Mucosa of rectum (tissue), 2 donors: ENCODE measurements around the gene ANAPC4.

Experiments
- H3K27ac ChIP-seq, 2 donors: one replicate each; pipeline ENCODE4 v1.7.0; 2013; ENCODE audit warnings: inconsistent platforms in 2 of 2, low read depth in 2 of 2, low read length in 2 of 2
- H3K27me3 ChIP-seq, 2 donors: one replicate each; pipeline ENCODE4 v1.7.0; 2013; ENCODE audit warnings: low read length in 2 of 2; ENCODE audit not compliant: control insufficient read depth in 2 of 2, insufficient read depth in 2 of 2
- H3K36me3 ChIP-seq, 2 donors: one replicate each; pipeline ENCODE4 v1.7.0; 2013; ENCODE audit warnings: low read length in 2 of 2; ENCODE audit not compliant: control insufficient read depth in 2 of 2, insufficient read depth in 2 of 2
- H3K4me1 ChIP-seq, 2 donors: one replicate each; pipeline ENCODE4 v1.7.0; 2013; ENCODE audit warnings: low read length in 2 of 2, mild to moderate bottlenecking in 1 of 2; ENCODE audit not compliant: control insufficient read depth in 2 of 2, insufficient read depth in 2 of 2
- H3K4me3 ChIP-seq, 2 donors: one replicate each; pipeline ENCODE4 v1.7.0; 2013; ENCODE audit warnings: low read length in 2 of 2
- H3K9ac ChIP-seq, 2 donors: one replicate each; pipeline ENCODE4 v1.7.0; 2013; ENCODE audit warnings: low read length in 2 of 2, low read depth in 1 of 2, mild to moderate bottlenecking in 1 of 2
- H3K9me3 ChIP-seq, 2 donors: one replicate each; pipeline ENCODE4 v1.7.0; 2013; ENCODE audit warnings: low read length in 2 of 2; ENCODE audit not compliant: control insufficient read depth in 2 of 2
- donor health status: healthy.
- donor health status: Normal muscosa, but diverticular disease.

ANAPC4 gene

DNA sequence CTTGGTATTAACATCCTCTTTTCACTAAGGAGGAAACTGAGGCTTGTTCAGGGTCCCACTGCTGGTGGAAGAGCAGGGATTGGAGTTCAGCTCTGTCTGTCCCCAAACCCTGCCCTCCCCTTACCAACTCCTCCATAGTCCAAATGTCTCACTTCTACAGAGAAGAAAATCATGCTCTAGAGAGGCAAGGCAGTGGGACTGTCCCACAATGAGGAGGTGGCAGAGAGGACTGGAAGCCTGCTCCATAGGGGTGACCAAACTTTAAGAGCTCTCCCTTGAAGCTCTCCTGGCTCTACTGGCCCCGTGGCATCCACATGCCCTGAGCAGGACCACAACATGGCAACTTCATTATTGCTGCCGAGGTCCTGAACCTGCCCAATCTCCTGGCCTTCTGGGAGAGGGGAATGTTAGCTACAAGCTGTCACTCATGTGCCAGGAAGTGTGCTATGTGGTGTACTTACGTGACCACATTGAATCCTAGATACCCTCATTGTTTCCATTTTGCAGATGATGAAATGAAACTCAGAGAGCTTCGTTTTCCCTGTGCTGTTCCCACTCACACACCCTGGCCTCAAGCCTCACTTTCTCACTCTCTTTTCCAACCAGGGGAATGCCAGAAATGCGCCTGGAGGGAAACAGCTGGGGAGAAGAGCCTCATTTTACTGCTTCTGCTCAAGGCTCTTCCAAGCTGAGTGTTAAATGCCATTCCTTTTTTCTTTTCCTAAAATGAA, 71.5 kb downstream of the ANAPC4 start:
- Histone ChIP-seq H3K27ac (no peak overlapping the region), H3K9ac (no peak overlapping the region), H3K4me1 (no peaks in the 10 kb centered on the region), H3K9me3 (no peaks in the 10 kb centered on the region), H3K36me3 (no peaks in the 10 kb centered on the region), H3K27me3 (no peaks in the 10 kb centered on the region), H3K4me3 (no peak overlapping the region)

DNA sequence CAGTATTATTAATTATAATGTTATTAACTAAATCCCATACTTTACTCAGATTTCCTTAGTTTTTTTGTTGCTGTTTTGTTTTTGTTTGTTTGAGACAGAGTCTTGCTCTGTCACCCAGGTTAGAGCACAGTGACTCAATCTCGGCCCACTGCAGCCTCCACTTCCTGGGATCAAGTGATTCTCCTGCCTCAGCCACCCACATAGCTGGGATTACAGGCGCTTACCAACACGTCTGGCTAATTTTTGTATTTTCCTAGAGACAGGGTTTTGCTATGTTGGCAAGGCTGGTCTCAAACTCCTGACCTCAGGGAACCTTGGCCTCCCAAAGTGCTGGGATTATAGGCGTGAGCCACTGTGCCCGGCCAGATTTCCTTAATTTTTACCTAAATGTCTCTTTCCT, 72.2 kb downstream of the ANAPC4 start:
- no peaks in the 10 kb centered on the region for H3K4me1 ChIP-seq
- no peaks in the 10 kb centered on the region for H3K9me3 ChIP-seq
- no peaks in the 10 kb centered on the region for H3K27me3 ChIP-seq
- no peak overlapping the region for H3K27ac ChIP-seq
- H3K4me3 ChIP-seq = no peak overlapping the region
- H3K36me3 ChIP-seq = no peaks in the 10 kb centered on the region
- no peak overlapping the region for H3K9ac ChIP-seq

DNA sequence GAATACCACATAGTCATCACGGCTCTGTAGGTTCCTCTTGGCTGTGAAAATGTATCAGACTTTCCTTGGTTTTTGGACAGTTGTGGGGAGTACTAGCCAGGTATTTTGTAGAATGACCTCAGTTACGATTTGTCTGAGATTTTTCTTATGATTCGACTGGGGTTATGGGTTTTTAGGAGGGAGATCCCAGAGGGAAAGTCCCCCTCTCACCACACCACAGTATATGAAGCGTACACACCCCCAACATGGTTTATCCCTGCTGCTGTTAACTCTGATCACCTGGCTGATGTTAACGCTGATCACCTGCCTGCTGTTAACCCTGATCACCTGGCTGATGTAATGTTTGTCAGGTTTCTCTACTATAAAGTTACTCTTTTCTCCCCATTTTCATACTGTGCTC, 72.6 kb downstream of the ANAPC4 start:
- Histone ChIP-seq H3K27ac (no peak overlapping the region), H3K4me3 (no peak overlapping the region), H3K27me3 (no peaks in the 10 kb centered on the region), H3K4me1 (no peaks in the 10 kb centered on the region), H3K9ac (no peak overlapping the region), H3K9me3 (no peaks in the 10 kb centered on the region), H3K36me3 (no peaks in the 10 kb centered on the region)

DNA sequence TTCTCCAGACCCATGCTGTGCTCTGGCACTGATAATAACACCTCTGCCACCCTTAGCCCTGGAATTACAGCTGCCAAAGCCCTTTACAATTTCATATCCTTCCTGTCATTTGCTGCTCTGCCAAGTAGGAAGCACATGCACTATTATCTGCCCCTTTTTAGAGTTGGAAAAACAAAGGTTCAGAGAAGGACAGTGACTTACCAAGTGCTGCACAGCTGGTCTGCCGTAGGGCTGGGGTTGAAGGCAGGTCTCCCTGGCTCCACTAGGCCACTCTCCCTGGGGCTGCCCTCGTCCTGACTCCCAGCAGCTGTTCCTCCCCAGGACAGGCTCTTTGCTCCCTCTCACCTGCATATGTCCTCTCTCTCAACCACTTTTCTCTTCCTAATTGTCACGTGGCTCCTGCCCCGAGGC, 73.4 kb downstream of the ANAPC4 start:
- H3K4me1 ChIP-seq = no peaks in the 10 kb centered on the region
- no peak overlapping the region for H3K27ac ChIP-seq
- no peaks in the 10 kb centered on the region for H3K9me3 ChIP-seq
- no peaks in the 10 kb centered on the region for H3K36me3 ChIP-seq
- H3K9ac ChIP-seq = no peak overlapping the region
- no peak overlapping the region for H3K4me3 ChIP-seq
- H3K27me3 ChIP-seq = no peaks in the 10 kb centered on the region

DNA sequence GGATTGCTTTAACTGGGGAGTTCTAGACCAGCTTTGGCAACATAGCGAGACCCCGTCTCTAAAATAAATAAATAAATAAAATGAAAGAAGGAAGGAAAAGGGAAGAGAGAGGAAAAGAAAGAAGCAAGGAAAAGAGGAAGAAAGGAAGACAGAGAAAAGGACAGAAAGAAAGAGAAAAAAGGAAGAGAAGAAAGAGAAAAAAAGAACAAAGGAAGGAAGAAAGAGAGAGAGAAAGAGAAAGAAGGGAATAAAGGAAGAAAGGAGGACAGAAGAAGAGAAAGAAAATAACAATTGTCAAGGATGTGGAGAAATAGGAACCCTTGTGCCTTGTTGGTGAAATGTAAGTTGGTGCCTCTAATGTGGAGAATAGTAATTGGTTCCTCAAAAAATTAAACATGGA, 74.6 kb downstream of the ANAPC4 start:
- H3K9me3 ChIP-seq = no peaks in the 10 kb centered on the region
- H3K9ac ChIP-seq = no peak overlapping the region
- H3K4me3 ChIP-seq = no peak overlapping the region

DNA sequence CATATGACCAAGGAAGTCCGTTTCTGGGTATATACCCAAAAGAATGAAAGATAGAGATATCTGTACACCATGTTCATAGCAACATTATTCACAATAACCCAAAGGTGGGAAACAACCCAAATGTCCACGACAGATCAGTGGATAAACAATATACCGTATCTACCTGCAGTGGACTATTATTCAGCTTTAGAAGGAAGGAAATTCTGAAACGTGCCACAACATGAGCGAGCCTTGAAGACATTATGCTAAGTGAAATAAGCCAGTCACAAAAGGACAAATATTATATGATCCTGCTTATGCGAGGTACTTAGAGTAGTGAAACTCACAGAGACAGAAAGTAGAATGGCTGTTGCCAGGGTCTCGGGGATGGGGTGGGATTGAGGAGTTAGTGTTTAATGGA, 75.0 kb downstream of the ANAPC4 start:
- Histone ChIP-seq H3K4me3 (no peak overlapping the region), H3K27ac (no peak overlapping the region), H3K4me1 (no peaks in the 10 kb centered on the region), H3K9ac (no peak overlapping the region), H3K27me3 (no peaks in the 10 kb centered on the region), H3K36me3 (no peaks in the 10 kb centered on the region), H3K9me3 (no peaks in the 10 kb centered on the region)

More for the DNA sequence above, 74.6 kb downstream of the ANAPC4 start:
- no peak overlapping the region for H3K27ac ChIP-seq
- H3K4me1 ChIP-seq = no peaks in the 10 kb centered on the region
- no peaks in the 10 kb centered on the region for H3K27me3 ChIP-seq
- no peaks in the 10 kb centered on the region for H3K36me3 ChIP-seq

DNA sequence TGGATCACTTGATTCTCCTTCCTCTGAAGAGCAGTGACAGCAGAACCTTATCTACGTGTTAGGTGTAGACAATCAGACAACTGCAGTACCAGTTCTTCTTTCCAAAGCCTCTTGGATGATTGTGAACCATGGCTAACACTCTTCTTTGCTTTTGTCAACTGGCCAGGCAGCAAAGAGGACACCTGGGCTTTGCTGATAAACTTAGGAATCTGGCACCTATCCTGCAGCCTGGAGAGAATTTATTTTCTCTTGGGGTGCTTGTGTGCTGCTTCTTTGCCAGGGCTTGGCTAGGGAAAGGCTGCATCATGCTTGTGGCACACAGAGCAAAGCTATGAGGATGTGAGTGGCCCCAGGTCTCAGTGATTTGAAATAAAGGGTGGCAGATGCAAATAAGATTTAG, 77.4 kb downstream of the ANAPC4 start:
- H3K36me3 ChIP-seq = no peaks in the 10 kb centered on the region
- H3K27ac ChIP-seq = no peak overlapping the region
- no peak overlapping the region for H3K4me3 ChIP-seq
- H3K9me3 ChIP-seq = no peaks in the 10 kb centered on the region
- H3K9ac ChIP-seq = no peak overlapping the region
- H3K4me1 ChIP-seq = no peaks in the 10 kb centered on the region
- H3K27me3 ChIP-seq = no peaks in the 10 kb centered on the region

DNA sequence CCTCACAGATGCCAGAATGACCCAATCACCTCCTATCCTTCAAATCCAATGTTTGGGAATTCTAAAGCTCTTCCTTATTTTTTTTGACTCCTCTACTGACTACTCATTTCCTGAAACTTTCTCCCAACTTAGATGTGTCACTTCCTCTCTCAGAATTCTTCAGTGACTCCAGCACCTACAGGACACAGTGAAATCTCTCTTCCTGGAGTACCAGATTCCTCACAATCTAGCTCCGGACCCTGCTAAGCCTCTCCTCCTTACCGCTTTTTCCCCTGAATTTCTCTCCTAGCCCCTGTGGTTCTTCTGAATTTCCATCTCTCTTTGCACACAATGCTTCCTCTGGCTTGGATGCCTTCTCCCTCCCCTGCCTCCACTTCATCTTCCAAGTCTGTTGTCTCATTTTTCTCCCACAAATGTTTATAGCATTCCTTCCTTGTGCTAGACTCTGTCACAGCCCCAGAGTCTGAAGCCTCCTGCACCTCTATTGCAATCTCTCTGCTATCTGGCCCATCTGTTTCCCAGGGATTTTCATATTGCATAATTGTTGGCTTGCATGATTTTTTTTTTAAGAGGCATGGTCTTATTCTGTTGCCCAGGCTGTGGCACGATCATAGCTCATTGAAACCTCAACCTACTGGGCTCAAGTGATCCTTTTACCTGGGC, 80.1 kb downstream of the ANAPC4 start:
- Histone ChIP-seq H3K9me3 (no peaks in the 10 kb centered on the region), H3K4me3 (no peak overlapping the region), H3K9ac (no peak overlapping the region), H3K4me1 (no peaks in the 10 kb centered on the region), H3K27me3 (no peaks in the 10 kb centered on the region), H3K27ac (no peak overlapping the region), H3K36me3 (no peaks in the 10 kb centered on the region)

DNA sequence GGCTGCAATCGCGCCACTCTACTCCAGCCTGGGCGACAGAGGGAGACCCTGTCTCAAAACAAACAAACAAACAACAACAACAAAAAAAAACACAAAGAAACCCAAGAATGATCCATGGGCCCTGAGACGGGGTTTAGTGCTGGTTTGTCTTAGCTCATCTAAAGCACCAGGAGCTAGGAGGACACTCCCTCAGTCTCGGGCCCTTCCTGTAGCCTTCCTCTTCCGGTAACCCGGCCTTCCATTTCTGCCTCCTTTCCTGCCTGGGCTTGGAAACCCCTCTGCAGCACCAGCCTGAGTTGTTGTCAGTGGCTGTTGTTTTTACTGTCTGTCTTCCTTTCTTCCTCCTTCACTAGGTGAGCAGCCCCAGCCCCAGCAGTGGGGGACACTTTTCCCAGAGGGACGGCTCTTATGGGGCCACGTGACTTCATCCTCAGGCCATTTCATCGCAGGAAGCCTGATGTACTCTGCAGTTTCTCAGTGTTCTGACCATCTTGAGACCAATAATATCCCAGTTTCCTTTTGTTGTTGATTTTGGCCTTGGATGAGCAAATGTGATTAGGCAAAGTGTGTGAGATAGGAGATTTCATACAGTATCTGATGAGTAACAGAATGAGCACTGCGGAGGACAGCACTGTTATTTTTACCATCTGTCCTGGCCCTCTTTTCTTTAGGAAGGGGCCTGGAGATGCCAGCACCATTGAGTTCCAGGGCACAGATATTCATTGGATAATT, 90.1 kb downstream of the ANAPC4 start:
- Histone ChIP-seq H3K9me3 (no peaks in the 10 kb centered on the region), H3K4me3 (no peak overlapping the region), H3K4me1 (no peaks in the 10 kb centered on the region), H3K36me3 (no peaks in the 10 kb centered on the region), H3K27ac (no peak overlapping the region), H3K27me3 (no peaks in the 10 kb centered on the region), H3K9ac (no peak overlapping the region)

DNA sequence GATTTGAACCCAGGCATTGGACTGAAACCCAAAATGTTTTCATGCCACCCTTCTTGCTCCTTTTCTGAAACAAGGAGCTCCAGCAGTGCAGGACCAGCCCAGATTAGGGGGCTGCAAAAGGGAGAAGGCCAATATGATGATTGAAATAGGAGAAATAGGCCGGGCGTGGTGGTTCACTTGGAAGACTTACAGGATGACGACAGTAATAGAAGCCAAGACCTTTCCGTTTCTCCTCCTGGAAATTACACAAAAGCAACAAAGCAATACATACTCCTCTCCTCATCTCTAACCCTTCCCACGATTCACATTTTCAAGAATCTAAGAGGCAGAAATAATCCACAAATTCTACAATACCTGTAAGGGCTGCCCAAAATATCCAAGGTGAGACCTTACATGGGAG, 90.8 kb downstream of the ANAPC4 start:
- Histone ChIP-seq H3K4me3 (no peak overlapping the region), H3K9me3 (no peaks in the 10 kb centered on the region), H3K9ac (no peak overlapping the region), H3K36me3 (no peaks in the 10 kb centered on the region), H3K27me3 (no peaks in the 10 kb centered on the region), H3K4me1 (no peaks in the 10 kb centered on the region), H3K27ac (no peak overlapping the region)
